Ascending aorta (tissue), 2 donors: ENCODE data around the gene RGS4. TPM values are rescaled to one million over a fixed set of nuclear protein-coding genes. Genes with fewer than 3 reads are reported as not detected.
A peak's percentile ranks its signal among the peaks of the same experiment; 100 is the strongest.

Experiments
- DNase-seq, 2 donors: peaks; one replicate each; pipeline ENCODE4 v3.0.0-alpha.2; 2019; ENCODE audit warnings: low spot score in 2 of 2
- H3K27ac ChIP-seq, 2 donors: fragments of 200-600 bp; sonication (generic); one replicate each; pipeline ENCODE4 v1.5.1; 2016 to 2017; ENCODE audit warnings: mild to moderate bottlenecking in 1 of 2
- H3K27me3 ChIP-seq: fragments of 200-600 bp; sonication (generic); one replicate; pipeline ENCODE4 v1.5.1; 2017
- H3K36me3 ChIP-seq, 2 donors: fragments of 200-600 bp; sonication (generic); one replicate each; pipeline ENCODE4 v1.5.1; 2016
- H3K4me1 ChIP-seq, 2 donors: fragments of 200-600 bp; sonication (generic); one replicate each; pipeline ENCODE4 v1.5.1; 2016 to 2017; ENCODE audit warnings: mild to moderate bottlenecking in 1 of 2
- H3K4me3 ChIP-seq, 2 donors: fragments of 200-600 bp; sonication (generic); one replicate each; pipeline ENCODE4 v1.5.1; 2016 to 2017; ENCODE audit warnings: mild to moderate bottlenecking in 1 of 2
- H3K9me3 ChIP-seq, 2 donors: fragments of 200-600 bp; sonication (generic); one replicate each; pipeline ENCODE4 v1.5.1; 2016
- intact Hi-C: fragments of 100-400 bp; cut with DNase I; formaldehyde crosslinking; loops from one replicate; pipeline ENCODE4 v1.15.1; 2023
- total RNA-seq: library from RNA; depleted of rRNA; stranded (reverse); fragments of >200 nt; gene quantifications from one replicate; pipeline ENCODE4 v1.1.0, GENCODE V29; 2016
- TF ChIP-seq, protein P1 (sequence below), 3 experiments: fragments of 200-600 bp in 2 of 3; fragments of 450-650 bp in 1 of 3; sonication (generic) in 2 of 3; IDR thresholded peaks; one replicate each; pipeline ENCODE4 v1.5.1; 2016 to 2019; ENCODE audit warnings: antibody characterized with exemption in 3 of 3, mild to moderate bottlenecking in 1 of 3, moderate library complexity in 1 of 3

The RGS4 gene
- total RNA-seq, 1 donor from 2014 or later: 57.5 TPM

DNA sequence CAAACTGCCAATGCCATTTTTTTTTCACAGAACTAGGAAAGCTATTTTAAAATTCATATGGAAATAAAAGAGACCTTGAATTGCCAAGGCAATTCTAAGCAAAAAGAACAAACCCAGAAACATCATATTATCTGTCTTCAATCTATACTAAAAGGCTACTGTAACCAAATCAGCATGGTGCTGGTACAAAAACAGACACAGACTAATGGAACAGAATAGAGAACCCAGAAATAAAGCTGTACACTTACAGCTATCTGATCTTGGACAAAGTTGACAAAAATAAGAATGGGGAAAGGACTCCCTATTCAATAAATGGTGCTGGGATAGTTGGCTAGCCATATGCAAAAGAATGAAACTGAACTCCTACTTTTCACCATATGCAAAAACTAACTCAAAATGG lies 50.5 kb downstream of the RGS4 start:
- Histone ChIP-seq H3K4me1 (no peaks in the 10 kb centered on the region), H3K27ac (no peak overlapping the region), H3K9me3 (no peaks in the 10 kb centered on the region), H3K4me3 (no peak overlapping the region), H3K36me3 (no peaks in the 10 kb centered on the region), H3K27me3 (no peaks in the 10 kb centered on the region)
- TF ChIP-seq, protein P1, sequence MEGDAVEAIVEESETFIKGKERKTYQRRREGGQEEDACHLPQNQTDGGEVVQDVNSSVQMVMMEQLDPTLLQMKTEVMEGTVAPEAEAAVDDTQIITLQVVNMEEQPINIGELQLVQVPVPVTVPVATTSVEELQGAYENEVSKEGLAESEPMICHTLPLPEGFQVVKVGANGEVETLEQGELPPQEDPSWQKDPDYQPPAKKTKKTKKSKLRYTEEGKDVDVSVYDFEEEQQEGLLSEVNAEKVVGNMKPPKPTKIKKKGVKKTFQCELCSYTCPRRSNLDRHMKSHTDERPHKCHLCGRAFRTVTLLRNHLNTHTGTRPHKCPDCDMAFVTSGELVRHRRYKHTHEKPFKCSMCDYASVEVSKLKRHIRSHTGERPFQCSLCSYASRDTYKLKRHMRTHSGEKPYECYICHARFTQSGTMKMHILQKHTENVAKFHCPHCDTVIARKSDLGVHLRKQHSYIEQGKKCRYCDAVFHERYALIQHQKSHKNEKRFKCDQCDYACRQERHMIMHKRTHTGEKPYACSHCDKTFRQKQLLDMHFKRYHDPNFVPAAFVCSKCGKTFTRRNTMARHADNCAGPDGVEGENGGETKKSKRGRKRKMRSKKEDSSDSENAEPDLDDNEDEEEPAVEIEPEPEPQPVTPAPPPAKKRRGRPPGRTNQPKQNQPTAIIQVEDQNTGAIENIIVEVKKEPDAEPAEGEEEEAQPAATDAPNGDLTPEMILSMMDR (IDR thresholded peaks at IDR 0.05): no peak
- DNase-seq: no peak
- intact Hi-C loops: no loop called here

DNA sequence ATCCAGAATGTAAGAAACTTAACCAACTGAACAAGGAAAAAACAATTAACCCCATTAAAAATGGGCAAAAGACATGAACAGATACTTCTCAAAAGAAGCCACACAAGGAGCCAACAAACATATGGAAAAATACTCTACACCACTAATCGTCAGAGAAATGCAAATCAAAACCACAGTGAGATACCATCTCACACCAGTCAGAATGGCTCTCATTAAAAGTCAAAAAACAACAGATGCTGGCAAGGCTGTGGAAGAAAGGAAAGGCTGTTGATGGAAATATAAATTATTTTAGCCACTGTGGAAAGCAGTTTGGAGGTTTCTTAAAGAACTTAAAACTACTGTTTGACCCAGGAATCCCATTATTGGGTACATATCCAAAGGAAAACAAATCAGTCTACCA lies 51.2 kb downstream of the RGS4 start:
- Histone ChIP-seq H3K4me3 (no peak overlapping the region), H3K27me3 (peaks cover 3% of the 10 kb centered on the region), H3K36me3 (no peaks in the 10 kb centered on the region), H3K4me1 (peaks cover 0 to 3% of the 10 kb centered on the region in 2 donors), H3K9me3 (no peaks in the 10 kb centered on the region), H3K27ac (no peak overlapping the region)
- intact Hi-C loops: no loop called here
- no peak for DNase-seq
- TF ChIP-seq, protein P1 (IDR thresholded peaks at IDR 0.05): no peak

DNA sequence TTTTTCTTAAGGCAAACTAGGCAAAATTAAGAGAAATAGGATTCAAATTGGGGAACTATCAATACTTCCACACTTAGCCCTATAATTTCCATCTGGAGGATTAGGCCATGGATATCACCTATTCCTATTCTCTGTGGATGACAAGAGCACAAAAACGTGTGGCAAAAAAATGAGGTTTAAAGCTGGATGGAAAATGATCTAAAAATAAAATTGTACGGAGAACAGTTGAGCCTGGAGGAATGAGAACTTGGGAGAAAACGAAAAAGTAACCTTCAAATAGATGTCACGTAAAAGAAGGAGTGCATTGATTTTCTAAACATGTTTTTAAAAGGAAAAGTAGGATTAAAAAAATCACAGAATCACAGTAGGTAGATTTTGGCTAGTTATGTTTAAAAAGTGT lies 55.7 kb downstream of the RGS4 start:
- H3K4me1 ChIP-seq: peaks cover 4 to 20% of the 10 kb centered on the region in 2 donors
- intact Hi-C loops: no loop called here
- peak overlapping the region; percentile 64 to 80 for H3K27ac ChIP-seq
- H3K9me3 ChIP-seq: no peaks in the 10 kb centered on the region
- peak overlapping the region in 1 of 2 donors; percentile 34 for H3K4me3 ChIP-seq
- H3K27me3 ChIP-seq: peaks cover 3% of the 10 kb centered on the region
- TF ChIP-seq, protein P1 (IDR thresholded peaks at IDR 0.05): no peak
- no peaks in the 10 kb centered on the region for H3K36me3 ChIP-seq
- DNase-seq: no peak

Other genes with a start within 250 kb of the RGS4 start
- 1.9 TPM for gene CCDC190, start 208.2 kb upstream of the RGS4 start, total RNA-seq
- 732 TPM for gene RGS5, start 133.6 kb downstream of the RGS4 start, total RNA-seq